ENCODE data around the gene TSPAN9.

TSPAN9 gene

DNA sequence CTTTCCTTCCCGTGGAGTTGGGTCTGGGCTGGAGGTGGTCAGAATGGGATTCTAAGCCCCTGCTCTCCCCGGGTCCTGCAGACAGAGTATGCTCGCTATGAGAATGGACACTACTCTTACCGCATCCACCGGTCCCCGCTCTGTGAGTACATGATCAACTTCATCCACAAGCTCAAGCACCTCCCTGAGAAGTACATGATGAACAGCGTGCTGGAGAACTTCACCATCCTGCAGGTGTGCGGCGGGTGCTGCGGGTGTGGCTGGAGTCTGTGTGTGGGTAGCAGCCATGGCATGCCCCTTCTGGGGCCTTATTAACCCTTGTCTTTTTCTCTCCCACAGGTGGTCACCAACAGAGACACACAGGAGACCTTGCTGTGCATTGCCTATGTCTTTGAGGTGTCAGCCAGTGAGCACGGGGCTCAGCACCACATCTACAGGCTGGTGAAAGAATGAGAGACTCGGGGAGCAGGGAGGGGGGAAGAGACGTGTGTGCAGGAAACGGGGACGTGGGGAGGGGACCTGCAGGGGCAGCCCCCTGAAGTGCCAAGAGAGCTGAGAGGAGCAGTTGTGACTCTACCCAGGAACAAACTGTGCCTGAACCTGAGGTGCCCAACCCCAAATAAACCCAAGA is 37.0 kb upstream of the TSPAN9 start:
- ATAC-seq (ENCODE audit: low read depth) (no peak), DNase-seq (ENCODE audit: low spot score) (peak; percentile 64)
- TF ChIP-seq, protein P1, sequence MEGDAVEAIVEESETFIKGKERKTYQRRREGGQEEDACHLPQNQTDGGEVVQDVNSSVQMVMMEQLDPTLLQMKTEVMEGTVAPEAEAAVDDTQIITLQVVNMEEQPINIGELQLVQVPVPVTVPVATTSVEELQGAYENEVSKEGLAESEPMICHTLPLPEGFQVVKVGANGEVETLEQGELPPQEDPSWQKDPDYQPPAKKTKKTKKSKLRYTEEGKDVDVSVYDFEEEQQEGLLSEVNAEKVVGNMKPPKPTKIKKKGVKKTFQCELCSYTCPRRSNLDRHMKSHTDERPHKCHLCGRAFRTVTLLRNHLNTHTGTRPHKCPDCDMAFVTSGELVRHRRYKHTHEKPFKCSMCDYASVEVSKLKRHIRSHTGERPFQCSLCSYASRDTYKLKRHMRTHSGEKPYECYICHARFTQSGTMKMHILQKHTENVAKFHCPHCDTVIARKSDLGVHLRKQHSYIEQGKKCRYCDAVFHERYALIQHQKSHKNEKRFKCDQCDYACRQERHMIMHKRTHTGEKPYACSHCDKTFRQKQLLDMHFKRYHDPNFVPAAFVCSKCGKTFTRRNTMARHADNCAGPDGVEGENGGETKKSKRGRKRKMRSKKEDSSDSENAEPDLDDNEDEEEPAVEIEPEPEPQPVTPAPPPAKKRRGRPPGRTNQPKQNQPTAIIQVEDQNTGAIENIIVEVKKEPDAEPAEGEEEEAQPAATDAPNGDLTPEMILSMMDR (IDR thresholded peaks at IDR 0.05; ENCODE audit: poor library complexity, severe bottlenecking), result no peak
- Histone ChIP-seq H3K4me1 (ENCODE audit: insufficient read depth, poor library complexity, severe bottlenecking) (no peaks in the 10 kb centered on the region), H3K27me3 (ENCODE audit: insufficient read depth, poor library complexity, severe bottlenecking) (no peaks in the 10 kb centered on the region), H3K4me3 (ENCODE audit: severe bottlenecking) (no peak overlapping the region), H3K36me3 (ENCODE audit: low read depth) (peaks cover 8% of the 10 kb centered on the region), H3K9me3 (ENCODE audit: severe bottlenecking) (no peaks in the 10 kb centered on the region), H3K27ac (ENCODE audit: poor library complexity, severe bottlenecking) (no peak overlapping the region)

DNA sequence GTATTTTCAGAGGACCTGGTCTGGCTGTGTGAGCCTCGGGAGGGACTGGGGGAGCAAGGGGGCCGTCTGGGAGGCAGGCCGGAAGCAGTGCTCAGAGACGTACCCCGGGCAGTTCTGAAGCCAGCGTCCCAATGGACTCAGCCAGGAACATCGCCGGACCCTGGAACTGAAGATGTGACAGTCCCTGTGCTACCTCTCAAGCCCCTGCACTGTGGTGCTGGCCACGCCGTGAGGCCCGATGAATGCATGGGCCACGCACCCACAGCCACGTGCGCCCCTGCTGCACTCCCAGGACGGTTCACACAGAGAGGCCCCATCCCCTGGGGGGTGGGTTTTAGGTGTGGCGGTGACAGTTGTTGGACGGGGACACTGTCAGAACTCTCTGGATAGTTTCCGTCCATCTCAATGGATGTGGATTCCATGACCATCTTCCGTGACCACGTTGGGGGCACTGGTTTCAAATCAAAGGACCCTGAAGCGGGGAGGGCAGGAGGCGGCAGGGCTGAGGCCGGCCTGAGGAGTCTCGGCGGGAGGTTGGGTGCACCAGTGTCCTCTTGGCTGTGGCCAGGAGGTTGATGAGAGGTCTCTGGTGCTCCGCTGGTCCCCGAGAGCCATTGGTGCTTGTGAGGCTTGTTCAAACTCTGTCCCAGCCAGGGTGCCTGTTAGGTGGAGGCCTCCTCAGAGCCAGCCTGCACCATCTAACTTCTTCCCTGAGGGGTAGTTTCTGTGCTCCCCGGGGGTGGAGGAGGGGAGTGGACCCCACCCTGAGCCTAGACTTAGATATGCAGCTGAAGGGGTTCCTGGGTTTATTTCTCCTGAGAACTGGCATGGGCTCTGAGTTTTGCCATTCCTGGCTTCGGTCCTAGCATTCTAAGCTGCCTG is 36.3 kb upstream of the TSPAN9 start:
- peak; percentile 68 for DNase-seq (ENCODE audit: low spot score)
- Histone ChIP-seq H3K9me3 (ENCODE audit: severe bottlenecking) (no peaks in the 10 kb centered on the region), H3K4me3 (ENCODE audit: severe bottlenecking) (no peak overlapping the region), H3K27ac (ENCODE audit: poor library complexity, severe bottlenecking) (no peak overlapping the region), H3K4me1 (ENCODE audit: insufficient read depth, poor library complexity, severe bottlenecking) (no peaks in the 10 kb centered on the region), H3K36me3 (ENCODE audit: low read depth) (peaks cover 8% of the 10 kb centered on the region), H3K27me3 (ENCODE audit: insufficient read depth, poor library complexity, severe bottlenecking) (no peaks in the 10 kb centered on the region)
- TF ChIP-seq, protein P1 (IDR thresholded peaks at IDR 0.05; ENCODE audit: poor library complexity, severe bottlenecking), result no peak
- no peak; the same call in 2 of the 3 replicates for ATAC-seq (ENCODE audit: low read depth)

DNA sequence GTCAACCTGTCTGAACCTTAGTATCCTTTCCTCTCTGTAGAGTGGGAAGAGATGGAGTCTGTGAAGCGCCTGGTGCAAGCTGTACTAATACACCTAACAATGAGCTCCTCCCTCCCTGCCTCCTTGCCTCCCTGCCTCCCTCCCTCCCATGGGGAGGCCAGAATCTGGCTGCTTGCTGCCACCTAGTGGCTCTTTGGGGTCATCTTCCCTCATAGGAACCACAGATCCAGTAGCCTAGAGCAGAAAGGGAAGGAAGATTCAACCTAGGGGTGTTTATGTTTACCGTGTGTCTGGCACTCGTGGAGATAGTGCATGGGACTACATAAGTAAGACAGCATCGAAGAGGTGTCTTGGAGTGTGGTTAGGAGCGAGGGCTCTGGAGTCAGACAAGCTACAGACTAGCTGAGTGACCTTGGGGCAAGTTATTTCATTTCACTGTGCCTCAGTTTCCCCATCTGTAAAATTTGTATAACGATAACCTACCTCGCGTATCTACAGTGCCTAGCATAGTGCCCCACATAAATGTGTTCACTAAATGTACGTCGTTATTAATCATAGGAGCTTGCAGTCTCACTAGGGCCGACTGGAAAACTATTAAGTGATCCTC is 35.5 kb upstream of the TSPAN9 start:
- no peaks in the 10 kb centered on the region for H3K9me3 ChIP-seq (ENCODE audit: severe bottlenecking)

DNA sequence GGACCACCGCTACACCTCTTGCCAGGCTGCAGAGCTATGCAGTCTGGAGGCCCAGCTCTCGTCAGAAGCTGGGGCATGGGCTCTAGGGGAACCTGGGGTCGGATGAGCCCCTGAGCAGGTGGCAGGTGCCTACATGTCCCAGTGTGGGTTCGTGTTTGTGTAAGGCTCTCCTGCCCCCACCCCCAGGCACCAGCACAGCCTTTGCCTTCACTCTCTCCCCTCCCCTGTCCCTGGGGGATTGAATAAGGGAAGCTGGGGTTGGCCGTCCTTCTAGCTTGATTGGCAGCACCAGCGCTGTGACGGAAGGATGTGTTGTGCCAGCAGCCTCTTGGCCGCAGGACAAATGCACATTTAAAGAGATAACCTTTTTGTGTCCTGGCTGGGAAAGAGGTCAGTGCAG is 34.8 kb upstream of the TSPAN9 start:
- H3K4me3 ChIP-seq (ENCODE audit: severe bottlenecking), result no peak overlapping the region
- peaks cover 8% of the 10 kb centered on the region for H3K36me3 ChIP-seq (ENCODE audit: low read depth)
- H3K27ac ChIP-seq (ENCODE audit: poor library complexity, severe bottlenecking), result no peak overlapping the region
- no peaks in the 10 kb centered on the region for H3K9me3 ChIP-seq (ENCODE audit: severe bottlenecking)
- H3K4me1 ChIP-seq (ENCODE audit: insufficient read depth, poor library complexity, severe bottlenecking), result no peaks in the 10 kb centered on the region
- H3K27me3 ChIP-seq (ENCODE audit: insufficient read depth, poor library complexity, severe bottlenecking), result no peaks in the 10 kb centered on the region
- TF ChIP-seq, protein P1 (IDR thresholded peaks at IDR 0.05; ENCODE audit: poor library complexity, severe bottlenecking), result no peak
- ATAC-seq (ENCODE audit: low read depth) (no peak), DNase-seq (ENCODE audit: low spot score) (peak; percentile 58)

More for the DNA sequence above, 35.5 kb upstream of the TSPAN9 start:
- no peaks in the 10 kb centered on the region for H3K4me1 ChIP-seq (ENCODE audit: insufficient read depth, poor library complexity, severe bottlenecking)
- peaks cover 8% of the 10 kb centered on the region for H3K36me3 ChIP-seq (ENCODE audit: low read depth)
- H3K27ac ChIP-seq (ENCODE audit: poor library complexity, severe bottlenecking), result no peak overlapping the region
- TF ChIP-seq, protein P1 (IDR thresholded peaks at IDR 0.05; ENCODE audit: poor library complexity, severe bottlenecking), result peak; percentile 83
- no peaks in the 10 kb centered on the region for H3K27me3 ChIP-seq (ENCODE audit: insufficient read depth, poor library complexity, severe bottlenecking)
- peak; percentile 73 for DNase-seq (ENCODE audit: low spot score)
- H3K4me3 ChIP-seq (ENCODE audit: severe bottlenecking), result no peak overlapping the region
- peak; percentile 87 for ATAC-seq (ENCODE audit: low read depth)
